ENCODE results near the gene NCDN.
"Not testable (repeated sequence)": the region's sequence is repeated elsewhere in the genome, so short reads cannot be mapped to it uniquely, and the experiment has no call there.

Gene NCDN

GRCh38 chr1:35571263-35571662 lies 13.7 kb downstream of the NCDN start:
- no peak for DNase-seq

GRCh38 chr1:35572296-35572695 lies 14.7 kb downstream of the NCDN start:
- DNase-seq: no peak

- no peak for DNase-seq
Observed at GRCh38 chr1:35573198-35574124, 15.9 kb downstream of the NCDN start, which contains the start of gene TFAP2E. TFAP2E (plus strand) TSS chr1:35573314; CDS start chr1:35573578, 264 bp downstream.

- no peak for DNase-seq
Observed at GRCh38 chr1:35574125-35574654, 16.6 kb downstream of the NCDN start.

- DNase-seq: no peak
Observed at GRCh38 chr1:35574655-35575415, 17.2 kb downstream of the NCDN start.

GRCh38 chr1:35575416-35575958 lies 17.9 kb downstream of the NCDN start:
- no peak for DNase-seq

GRCh38 chr1:35576061-35576765 lies 18.6 kb downstream of the NCDN start:
- DNase-seq: no peak

GRCh38 chr1:35576766-35577070 lies 19.1 kb downstream of the NCDN start:
- DNase-seq: not testable (repeated sequence)

GRCh38 chr1:35577071-35577998 lies 19.7 kb downstream of the NCDN start:
- DNase-seq: peak in 1 of 2 donors; percentile 36

- no peak for DNase-seq
Observed at GRCh38 chr1:35580949-35581388, 23.4 kb downstream of the NCDN start.

GRCh38 chr1:35581621-35582020 lies 24.0 kb downstream of the NCDN start:
- not testable (repeated sequence) for DNase-seq

GRCh38 chr1:35585281-35585680 lies 27.7 kb downstream of the NCDN start:
- no peak for DNase-seq

GRCh38 chr1:35585805-35586204 lies 28.2 kb downstream of the NCDN start:
- not testable (repeated sequence) for DNase-seq

GRCh38 chr1:35586808-35587207 lies 29.2 kb downstream of the NCDN start:
- DNase-seq: no peak

GRCh38 chr1:35587736-35588135 lies 30.1 kb downstream of the NCDN start:
- DNase-seq: no peak

GRCh38 chr1:35588197-35588910 lies 30.8 kb downstream of the NCDN start:
- DNase-seq: no peak

GRCh38 chr1:35589516-35590427 lies 32.2 kb downstream of the NCDN start:
- DNase-seq: no peak

GRCh38 chr1:35590476-35591040 lies 33.0 kb downstream of the NCDN start:
- DNase-seq: no peak

GRCh38 chr1:35591211-35591610 lies 33.6 kb downstream of the NCDN start:
- no peak for DNase-seq

Measured in activated CD4-positive, alpha-beta T cell treated with anti-CD3 and anti-CD28 coated beads for 4 hours (primary cell).